ENCODE data around the gene PLOD1. TPM values are rescaled to one million over a fixed set of nuclear protein-coding genes. Genes with fewer than 3 reads are reported as not detected.

Gene PLOD1
- polyA plus RNA-seq, 1 experiment: 314 TPM

- CTCF ChIA-PET: no interaction called here
- POLR2A ChIA-PET: interaction anchor here (0.6 kb wide), 1 partner anchor 10 kb away, joined by 4 read pairs; the partner anchor contains the start of gene MIIP
- H3K4me3 ChIP-seq (ENCODE audit: low read depth, low read length): no peak overlapping the region
- H3K27me3 ChIP-seq (ENCODE audit: control insufficient read depth, insufficient read depth, low read length): no peaks in the 10 kb centered on the region
- TF ChIP-seq CTCF (IDR thresholded peaks at IDR 0.05; ENCODE audit: low read depth, low read length): no peak
- no peaks in the 10 kb centered on the region; the same call in 1 of the 2 replicates for H3K9me3 ChIP-seq (ENCODE audit: control insufficient read depth, insufficient read depth, low read length)
- no peak for DNase-seq (ENCODE audit: low read depth, low spot score)
- H3K27ac ChIP-seq (ENCODE audit: low read depth, low read length): no peak overlapping the region
Observed at GRCh38 chr1:12009318-12009947, 74.9 kb downstream of the PLOD1 start.

GRCh38 chr1:12010746-12011570 lies 76.4 kb downstream of the PLOD1 start:
- no peak for TF ChIP-seq CTCF (IDR thresholded peaks at IDR 0.05; ENCODE audit: low read depth, low read length)

GRCh38 chr1:12011998-12012397 lies 77.5 kb downstream of the PLOD1 start:
- no peak overlapping the region for H3K27ac ChIP-seq (ENCODE audit: low read depth, low read length)
- ChIA-PET POLR2A (no interaction called here), CTCF (no interaction called here)
- H3K4me3 ChIP-seq (ENCODE audit: low read depth, low read length): no peak overlapping the region
- TF ChIP-seq CTCF (IDR thresholded peaks at IDR 0.05; ENCODE audit: low read depth, low read length): no peak
- DNase-seq (ENCODE audit: low read depth, low spot score): no peak
- H3K9me3 ChIP-seq (ENCODE audit: control insufficient read depth, insufficient read depth, low read length): no peaks in the 10 kb centered on the region; the same call in 1 of the 2 replicates
- H3K27me3 ChIP-seq (ENCODE audit: control insufficient read depth, insufficient read depth, low read length): no peaks in the 10 kb centered on the region

More at GRCh38 chr1:12010746-12011570, 76.4 kb downstream of the PLOD1 start:
- ChIA-PET CTCF (no interaction called here), POLR2A (no interaction called here)
- H3K9me3 ChIP-seq (ENCODE audit: control insufficient read depth, insufficient read depth, low read length): no peaks in the 10 kb centered on the region; the same call in 1 of the 2 replicates
- no peaks in the 10 kb centered on the region for H3K27me3 ChIP-seq (ENCODE audit: control insufficient read depth, insufficient read depth, low read length)
- no peak overlapping the region for H3K27ac ChIP-seq (ENCODE audit: low read depth, low read length)
- H3K4me3 ChIP-seq (ENCODE audit: low read depth, low read length): no peak overlapping the region
- DNase-seq (ENCODE audit: low read depth, low spot score): no peak

- DNase-seq (ENCODE audit: low read depth, low spot score): no peak
- no peak overlapping the region for H3K4me3 ChIP-seq (ENCODE audit: low read depth, low read length)
- POLR2A ChIA-PET: no interaction called here
- no peaks in the 10 kb centered on the region for H3K27me3 ChIP-seq (ENCODE audit: control insufficient read depth, insufficient read depth, low read length)
- no peaks in the 10 kb centered on the region; the same call in 1 of the 2 replicates for H3K9me3 ChIP-seq (ENCODE audit: control insufficient read depth, insufficient read depth, low read length)
- CTCF ChIA-PET: no interaction called here
- TF ChIP-seq CTCF (IDR thresholded peaks at IDR 0.05; ENCODE audit: low read depth, low read length): no peak
- H3K27ac ChIP-seq (ENCODE audit: low read depth, low read length): no peak overlapping the region
Observed at GRCh38 chr1:12012560-12013316, 78.2 kb downstream of the PLOD1 start.

Measured in AG04450 (cell line).